HUES48 (cell line): Measurements from ENCODE around the gene TIMM17B.

ENCODE experiments used
- H3K27ac ChIP-seq: one replicate; pipeline ENCODE4 v1.7.0; 2013; ENCODE audit warnings: low read depth, low read length, inconsistent platforms
- H3K27me3 ChIP-seq: 2 replicates; pipeline ENCODE4 v1.6.1; 2013; ENCODE audit warnings: mild to moderate bottlenecking, low read length; ENCODE audit not compliant: control insufficient read depth, insufficient read depth
- H3K36me3 ChIP-seq: 2 replicates; pipeline ENCODE4 v1.6.1; 2013; ENCODE audit warnings: low read length; ENCODE audit not compliant: control insufficient read depth, insufficient read depth
- H3K4me1 ChIP-seq: 2 replicates; pipeline ENCODE4 v1.6.1; 2013; ENCODE audit warnings: mild to moderate bottlenecking, low read length; ENCODE audit not compliant: control insufficient read depth, insufficient read depth
- H3K4me3 ChIP-seq: 2 replicates; pipeline ENCODE4 v1.5.1; 2013; ENCODE audit warnings: mild to moderate bottlenecking, low read depth, low read length
- H3K9ac ChIP-seq: 2 replicates; pipeline ENCODE4 v1.6.1; 2013; ENCODE audit warnings: mild to moderate bottlenecking, low read depth, low read length, moderate library complexity
- H3K9me3 ChIP-seq: 2 replicates; pipeline ENCODE4 v1.6.1; 2013; ENCODE audit warnings: low read length; ENCODE audit not compliant: control insufficient read depth, insufficient read depth

TIMM17B gene

GRCh38 chrX:48918301-48918642 lies 20.7 kb upstream of the TIMM17B start:
- Histone ChIP-seq H3K36me3 (peaks cover 35% of the 10 kb centered on the region), H3K9ac (peak overlapping the region; percentile 75), H3K4me3 (peak overlapping the region; percentile 84), H3K4me1 (peaks cover 21% of the 10 kb centered on the region), H3K27me3 (no peaks in the 10 kb centered on the region), H3K9me3 (peaks cover 18% of the 10 kb centered on the region), H3K27ac (peak overlapping the region; percentile 84)

- Histone ChIP-seq H3K27me3 (no peaks in the 10 kb centered on the region), H3K4me1 (peaks cover 25% of the 10 kb centered on the region), H3K9ac (peak overlapping the region; percentile 60), H3K36me3 (peaks cover 41% of the 10 kb centered on the region), H3K27ac (no peak overlapping the region), H3K9me3 (peaks cover 21% of the 10 kb centered on the region), H3K4me3 (peak overlapping the region; percentile 84)
Observed at GRCh38 chrX:48917139-48918001, 19.8 kb upstream of the TIMM17B start.

- Histone ChIP-seq H3K27me3 (no peaks in the 10 kb centered on the region), H3K4me1 (peaks cover 14% of the 10 kb centered on the region), H3K9me3 (peaks cover 27% of the 10 kb centered on the region), H3K9ac (no peak overlapping the region), H3K4me3 (peak overlapping the region; percentile 44), H3K36me3 (peaks cover 42% of the 10 kb centered on the region), H3K27ac (no peak overlapping the region)
Observed at GRCh38 chrX:48914593-48915493, 17.3 kb upstream of the TIMM17B start.

GRCh38 chrX:48913605-48914366 lies 16.2 kb upstream of the TIMM17B start:
- Histone ChIP-seq H3K4me1 (peaks cover 12% of the 10 kb centered on the region; the same call in 1 of the 2 replicates), H3K36me3 (peaks cover 49% of the 10 kb centered on the region), H3K27me3 (no peaks in the 10 kb centered on the region), H3K9me3 (peaks cover 26% of the 10 kb centered on the region), H3K9ac (no peak overlapping the region), H3K27ac (no peak overlapping the region), H3K4me3 (peak overlapping the region; percentile 87)

GRCh38 chrX:48911412-48912182 lies 14.0 kb upstream of the TIMM17B start, which contains the start of gene SLC35A2:
SLC35A2 (minus strand) TSS chrX:48911646; CDS start chrX:48911636, 10 bp downstream.
- H3K36me3 ChIP-seq, result peaks cover 49% of the 10 kb centered on the region
- H3K4me1 ChIP-seq, result peaks cover 12% of the 10 kb centered on the region; the same call in 1 of the 2 replicates
- H3K27me3 ChIP-seq, result no peaks in the 10 kb centered on the region
- H3K4me3 ChIP-seq, result peak within 1 kb of the TSS; percentile 87
- peak within 1 kb of the TSS; percentile 94 for H3K27ac ChIP-seq
- H3K9me3 ChIP-seq, result peaks cover 26% of the 10 kb centered on the region
- peak within 1 kb of the TSS; percentile 83 for H3K9ac ChIP-seq

- Histone ChIP-seq H3K9me3 (peaks cover 26% of the 10 kb centered on the region), H3K4me3 (peak overlapping the region; percentile 87), H3K36me3 (peaks cover 50% of the 10 kb centered on the region), H3K27me3 (no peaks in the 10 kb centered on the region), H3K9ac (peak overlapping the region; percentile 83), H3K4me1 (peaks cover 12% of the 10 kb centered on the region; the same call in 1 of the 2 replicates), H3K27ac (peak overlapping the region; percentile 94)
Observed at GRCh38 chrX:48910926-48911411, 13.4 kb upstream of the TIMM17B start.

- no peak overlapping the region for H3K4me3 ChIP-seq
- peaks cover 27% of the 10 kb centered on the region for H3K9me3 ChIP-seq
- no peak overlapping the region for H3K27ac ChIP-seq
- H3K36me3 ChIP-seq, result peaks cover 49% of the 10 kb centered on the region
- H3K4me1 ChIP-seq, result peaks cover 12% of the 10 kb centered on the region; the same call in 1 of the 2 replicates
- no peak overlapping the region for H3K9ac ChIP-seq
- no peaks in the 10 kb centered on the region for H3K27me3 ChIP-seq
Observed at GRCh38 chrX:48909703-48910294, 12.2 kb upstream of the TIMM17B start.

GRCh38 chrX:48908600-48908999 lies 11.0 kb upstream of the TIMM17B start:
- Histone ChIP-seq H3K9me3 (peaks cover 25% of the 10 kb centered on the region), H3K4me3 (no peak overlapping the region), H3K9ac (no peak overlapping the region), H3K36me3 (peaks cover 45% of the 10 kb centered on the region), H3K27me3 (no peaks in the 10 kb centered on the region), H3K4me1 (peaks cover 7% of the 10 kb centered on the region; the same call in 1 of the 2 replicates), H3K27ac (no peak overlapping the region)

GRCh38 chrX:48905090-48905790 lies 7.7 kb upstream of the TIMM17B start:
- Histone ChIP-seq H3K9ac (no peak overlapping the region), H3K27me3 (no peaks in the 10 kb centered on the region), H3K9me3 (peaks cover 23% of the 10 kb centered on the region), H3K36me3 (peaks cover 65% of the 10 kb centered on the region), H3K4me1 (no peaks in the 10 kb centered on the region), H3K4me3 (no peak overlapping the region), H3K27ac (no peak overlapping the region)
